SK-N-SH (cell line): Measurements from ENCODE around the gene DBP.

Experiments
- CTCF ChIP-seq: fragments of 200-600 bp; sonication (generic); IDR thresholded peaks from 2 replicates; pipeline ENCODE4 v1.6.1; 2017; ENCODE audit warnings: antibody characterized with exemption, mild to moderate bottlenecking, moderate library complexity
- ELF1 ChIP-seq: IDR thresholded peaks from 2 replicates; pipeline ENCODE4 v1.4.0; 2012
- GATA2 ChIP-seq: sonication (generic); formaldehyde crosslinking; IDR thresholded peaks from 2 replicates; pipeline ENCODE4 v1.5.0; 2020; ENCODE audit warnings: mild to moderate bottlenecking, missing genetic modification reagents
- POLR2AphosphoS5 ChIP-seq: IDR thresholded peaks from 2 replicates; pipeline ENCODE4 v1.6.1; 2012; ENCODE audit warnings: low read depth, low read length
- RAD21 ChIP-seq: IDR thresholded peaks from 2 replicates; pipeline ENCODE4 v1.6.1; 2012; ENCODE audit warnings: mild to moderate bottlenecking, low read length
- RXRA ChIP-seq: IDR thresholded peaks from 2 replicates; pipeline ENCODE4 v1.4.0; 2012; ENCODE audit warnings: low read depth, mild to moderate bottlenecking, borderline replicate concordance
- SIN3A ChIP-seq: IDR thresholded peaks from 2 replicates; pipeline ENCODE4 v1.6.1; 2012; ENCODE audit warnings: low read depth, mild to moderate bottlenecking, low read length, moderate library complexity, borderline replicate concordance
- TAF1 ChIP-seq: IDR thresholded peaks from 2 replicates; pipeline ENCODE4 v1.6.1; 2012; ENCODE audit warnings: low read depth, mild to moderate bottlenecking, low read length, moderate library complexity, borderline replicate concordance

- TF ChIP-seq CTCF: no peak
- no peak for TF ChIP-seq ELF1
- TF ChIP-seq SIN3A: no peak
- TF ChIP-seq GATA2 (CRISPR knock-in tag): no peak
- no peak for TF ChIP-seq POLR2AphosphoS5
- TF ChIP-seq RAD21: no peak
- no peak for TF ChIP-seq TAF1
- no peak for TF ChIP-seq RXRA
These were observed 7.2 kb upstream of the DBP start for GRCh38 chr19:48644355-48644754.
